Natural killer cell (primary cell): ENCODE measurements around the gene TAAR5. TPM values are rescaled to one million over a fixed set of nuclear protein-coding genes. Genes with fewer than 3 reads are reported as not detected.

Source experiments
- total RNA-seq, 4 donors: library from RNA; stranded (reverse); fragments of 120-200 nt in 1 of 4; gene quantifications; one replicate each; pipeline versions ENCODE4 v1.2.3 to v1.2.4, GENCODE V29; 2013 to 2022

The TAAR5 gene
- total RNA-seq, 3 donors from 2014 or later (not counting 1 experiment from before 2014, with no cell fraction given), result not detected

Other genes with a start within 250 kb of the TAAR5 start
- gene MOXD1, start 188.3 kb downstream of the TAAR5 start, total RNA-seq, result not detected
- 10 to 100 TPM; 37.3 to 49.9 (median 39.5) TPM for gene STX7, start 76.6 kb downstream of the TAAR5 start, total RNA-seq
- not detected for gene TAAR9, start 51.5 kb downstream of the TAAR5 start, total RNA-seq
- gene TAAR8, start 37.1 kb downstream of the TAAR5 start, total RNA-seq, result not detected
- gene TAAR6, start 19.4 kb downstream of the TAAR5 start, total RNA-seq, result not detected
- gene TAAR2, start 34.5 kb upstream of the TAAR5 start, total RNA-seq, result not detected
- not detected for gene TAAR1, start 69.4 kb upstream of the TAAR5 start, total RNA-seq
- 1 to 10 TPM in 2 of 3 donors, not detected in 1; 1.1 to 1.6 TPM for gene VNN1, start 124.3 kb upstream of the TAAR5 start, total RNA-seq
- 10 to 100 TPM; 20.3 to 31.9 (median 25.4) TPM for gene VNN2, start 168.2 kb upstream of the TAAR5 start, total RNA-seq
- 1 to 10 TPM; 2.5 to 3.6 (median 3.0) TPM for gene SLC18B1, start 208.9 kb upstream of the TAAR5 start, total RNA-seq
- gene RPS12, start 224.8 kb upstream of the TAAR5 start, total RNA-seq, result 100 to 1,000 TPM; 585 to 801 (median 769) TPM